ENCODE data around the gene ATP2C1. TPM values are rescaled to one million over a fixed set of nuclear protein-coding genes. Genes with fewer than 3 reads are reported as not detected.

The ATP2C1 gene
- total RNA-seq, 4 donors from 2014 or later: 62.3 to 87.2 (median 76.6) TPM

- no peak for TF ChIP-seq CTCF (IDR thresholded peaks at IDR 0.05; ENCODE audit: low read depth)
These were observed 14.1 kb downstream of the ATP2C1 start for GRCh38 chr3:130907966-130908365.

GRCh38 chr3:130915567-130916292 is 21.8 kb downstream of the ATP2C1 start:
- no peak for TF ChIP-seq CTCF (IDR thresholded peaks at IDR 0.05; ENCODE audit: low read depth)

GRCh38 chr3:130916507-130917167 is 22.8 kb downstream of the ATP2C1 start:
- TF ChIP-seq CTCF (IDR thresholded peaks at IDR 0.05; ENCODE audit: low read depth): no peak

- TF ChIP-seq CTCF (IDR thresholded peaks at IDR 0.05; ENCODE audit: low read depth): no peak
These were observed 24.4 kb downstream of the ATP2C1 start for GRCh38 chr3:130918328-130918727.

GRCh38 chr3:130925628-130926027 is 31.7 kb downstream of the ATP2C1 start:
- no peak for TF ChIP-seq CTCF (IDR thresholded peaks at IDR 0.05; ENCODE audit: low read depth)

GRCh38 chr3:130926504-130926903 is 32.6 kb downstream of the ATP2C1 start:
- no peak for TF ChIP-seq CTCF (IDR thresholded peaks at IDR 0.05; ENCODE audit: low read depth)

GRCh38 chr3:130929804-130930203 is 35.9 kb downstream of the ATP2C1 start:
- TF ChIP-seq CTCF (IDR thresholded peaks at IDR 0.05; ENCODE audit: low read depth): no peak
